ENCODE measurements around the gene ZNF558. TPM values are rescaled to one million over a fixed set of nuclear protein-coding genes. Genes with fewer than 3 reads are reported as not detected.

ZNF558 gene
- total RNA-seq, 1 experiment from 2014 or later, result 34.1 TPM

DNA sequence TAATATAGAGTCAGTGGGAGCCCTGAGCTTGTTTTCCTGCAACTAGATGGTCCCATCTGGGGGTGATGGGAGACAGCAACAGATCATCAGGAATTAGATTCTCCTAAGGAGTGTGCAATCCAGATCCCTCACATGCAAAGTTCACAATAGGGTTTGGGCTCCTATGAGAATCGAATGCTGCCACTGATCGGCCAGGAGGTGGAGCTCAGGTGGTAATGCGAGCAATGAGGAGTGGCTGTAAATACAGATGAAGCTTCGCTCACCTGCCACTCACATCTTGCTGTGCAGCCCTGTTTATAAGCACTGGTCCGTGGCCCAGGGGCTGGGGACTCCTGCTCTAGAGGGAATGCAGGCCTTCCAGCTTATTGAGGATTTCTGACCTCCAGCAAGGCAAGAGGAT, 5.7 kb downstream of the ZNF558 start:
- Mint-ChIP-seq H3K27me3 (ENCODE audit: insufficient read depth, unreplicated experiment) (no peaks in the 10 kb centered on the region), H3K9me3 (ENCODE audit: unreplicated experiment) (peaks cover 7% of the 10 kb centered on the region), H3K4me3 (ENCODE audit: unreplicated experiment) (no peak overlapping the region), H3K4me1 (ENCODE audit: insufficient read depth, unreplicated experiment) (peaks cover 5% of the 10 kb centered on the region), H3K36me3 (ENCODE audit: insufficient read depth, unreplicated experiment) (peaks cover 51% of the 10 kb centered on the region), H3K27ac (ENCODE audit: low read depth, unreplicated experiment) (no peak overlapping the region)
- BruUV-seq (replicated peaks), result no TSS peak
- no peak for DNase-seq (ENCODE audit: unreplicated experiment)
- TF ChIP-seq, protein P1, sequence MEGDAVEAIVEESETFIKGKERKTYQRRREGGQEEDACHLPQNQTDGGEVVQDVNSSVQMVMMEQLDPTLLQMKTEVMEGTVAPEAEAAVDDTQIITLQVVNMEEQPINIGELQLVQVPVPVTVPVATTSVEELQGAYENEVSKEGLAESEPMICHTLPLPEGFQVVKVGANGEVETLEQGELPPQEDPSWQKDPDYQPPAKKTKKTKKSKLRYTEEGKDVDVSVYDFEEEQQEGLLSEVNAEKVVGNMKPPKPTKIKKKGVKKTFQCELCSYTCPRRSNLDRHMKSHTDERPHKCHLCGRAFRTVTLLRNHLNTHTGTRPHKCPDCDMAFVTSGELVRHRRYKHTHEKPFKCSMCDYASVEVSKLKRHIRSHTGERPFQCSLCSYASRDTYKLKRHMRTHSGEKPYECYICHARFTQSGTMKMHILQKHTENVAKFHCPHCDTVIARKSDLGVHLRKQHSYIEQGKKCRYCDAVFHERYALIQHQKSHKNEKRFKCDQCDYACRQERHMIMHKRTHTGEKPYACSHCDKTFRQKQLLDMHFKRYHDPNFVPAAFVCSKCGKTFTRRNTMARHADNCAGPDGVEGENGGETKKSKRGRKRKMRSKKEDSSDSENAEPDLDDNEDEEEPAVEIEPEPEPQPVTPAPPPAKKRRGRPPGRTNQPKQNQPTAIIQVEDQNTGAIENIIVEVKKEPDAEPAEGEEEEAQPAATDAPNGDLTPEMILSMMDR (IDR thresholded peaks at IDR 0.05; ENCODE audit: unreplicated experiment), result no peak
- POLR2A ChIA-PET, result no interaction called here
- CTCF ChIA-PET, result no interaction called here
- intact Hi-C loops (cut with micrococcal nuclease), result no loop called here

DNA sequence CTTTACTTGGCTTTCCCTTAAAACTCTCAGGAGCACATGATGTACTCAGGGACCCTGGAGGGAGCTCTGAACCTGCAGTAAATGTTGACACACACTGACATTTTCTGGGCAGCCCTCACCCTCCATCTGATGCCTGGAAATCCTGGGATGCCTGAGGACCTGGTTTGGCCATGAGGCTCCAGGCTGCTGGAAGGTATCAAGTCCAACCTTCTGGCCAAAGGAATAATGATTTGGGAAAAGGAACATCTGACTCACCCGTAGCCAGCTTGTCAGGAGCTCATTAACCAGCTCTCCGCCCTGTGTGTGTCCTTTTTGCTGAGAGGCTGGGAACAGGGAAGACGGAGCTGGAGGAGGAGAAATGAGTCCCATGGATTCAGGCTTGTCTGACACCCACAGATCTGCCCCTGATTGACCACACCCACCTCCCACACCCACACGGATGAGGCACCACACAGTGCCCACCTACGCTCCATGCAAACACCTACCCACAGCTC, 10.3 kb downstream of the ZNF558 start:
- Mint-ChIP-seq H3K36me3 (ENCODE audit: insufficient read depth, unreplicated experiment) (peaks cover 74% of the 10 kb centered on the region), H3K27ac (ENCODE audit: low read depth, unreplicated experiment) (no peak overlapping the region), H3K4me1 (ENCODE audit: insufficient read depth, unreplicated experiment) (no peaks in the 10 kb centered on the region), H3K9me3 (ENCODE audit: unreplicated experiment) (peaks cover 25% of the 10 kb centered on the region), H3K4me3 (ENCODE audit: unreplicated experiment) (no peak overlapping the region), H3K27me3 (ENCODE audit: insufficient read depth, unreplicated experiment) (no peaks in the 10 kb centered on the region)
- BruUV-seq (replicated peaks), result no TSS peak
- ChIA-PET CTCF (interaction anchor here (0.7 kb wide), 1 partner anchor 272 kb away, joined by 4 read pairs; no protein-coding TSS in a partner anchor), POLR2A (no interaction called here)
- intact Hi-C loops (cut with micrococcal nuclease), result no loop called here
- DNase-seq (ENCODE audit: unreplicated experiment), result no peak
- TF ChIP-seq, protein P1 (IDR thresholded peaks at IDR 0.05; ENCODE audit: unreplicated experiment), result no peak

DNA sequence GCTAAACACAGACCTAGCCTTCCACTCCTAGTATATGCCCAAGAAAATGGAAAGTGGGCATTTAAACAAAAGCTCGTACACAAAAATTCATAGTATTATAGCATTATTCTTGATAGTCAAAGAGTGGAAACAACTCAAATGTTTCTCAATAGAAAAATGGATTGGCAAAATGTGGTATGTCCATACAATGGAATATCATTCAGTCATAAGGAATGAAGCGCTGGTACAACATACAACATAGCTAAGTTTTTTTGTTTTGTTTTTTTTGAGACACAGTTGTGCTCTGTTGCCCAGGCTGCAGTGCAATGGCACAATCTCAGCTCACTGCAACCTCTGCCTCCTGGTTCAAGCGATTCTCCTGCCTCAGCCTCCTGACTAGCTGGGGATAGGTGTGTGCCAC, 11.9 kb downstream of the ZNF558 start:
- CTCF ChIA-PET, result interaction anchor here (0.6 to 0.7 kb wide), 2 partner anchors 9 to 220 kb away, joined by 3 to 4 read pairs; no protein-coding TSS in a partner anchor
- Mint-ChIP-seq H3K27me3 (ENCODE audit: insufficient read depth, unreplicated experiment) (no peaks in the 10 kb centered on the region), H3K4me1 (ENCODE audit: insufficient read depth, unreplicated experiment) (no peaks in the 10 kb centered on the region), H3K36me3 (ENCODE audit: insufficient read depth, unreplicated experiment) (peaks cover 90% of the 10 kb centered on the region), H3K4me3 (ENCODE audit: unreplicated experiment) (no peak overlapping the region), H3K27ac (ENCODE audit: low read depth, unreplicated experiment) (no peak overlapping the region), H3K9me3 (ENCODE audit: unreplicated experiment) (peaks cover 40% of the 10 kb centered on the region)
- intact Hi-C loops (cut with micrococcal nuclease), result no loop called here
- no peak for DNase-seq (ENCODE audit: unreplicated experiment)
- POLR2A ChIA-PET, result interaction anchor here (0.7 kb wide), 1 partner anchor 977 kb away, joined by 3 read pairs; no protein-coding TSS in a partner anchor
- BruUV-seq (replicated peaks), result no TSS peak
- TF ChIP-seq, protein P1 (IDR thresholded peaks at IDR 0.05; ENCODE audit: unreplicated experiment), result no peak

DNA sequence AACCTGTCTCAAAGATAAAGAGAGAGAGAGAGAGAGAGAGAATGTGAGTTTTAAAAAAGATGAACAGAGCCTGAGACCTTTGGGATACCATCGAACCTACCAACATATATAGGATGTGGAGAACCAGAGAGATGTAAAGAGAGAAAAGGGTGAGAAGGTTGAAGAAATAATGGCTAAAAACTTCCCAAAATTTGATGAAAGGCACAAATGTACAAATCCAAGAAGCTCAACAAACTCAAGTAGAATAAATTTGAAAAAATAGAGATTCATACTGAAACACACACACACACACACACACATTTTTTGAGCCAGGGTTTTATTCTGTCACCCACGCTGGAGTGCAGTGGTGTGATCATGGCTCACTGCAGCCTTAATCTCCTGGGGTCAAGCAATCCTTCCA, 16.3 kb downstream of the ZNF558 start:
- DNase-seq (ENCODE audit: unreplicated experiment), result no peak
- intact Hi-C loops (cut with micrococcal nuclease), result no loop called here
- Mint-ChIP-seq H3K4me1 (ENCODE audit: insufficient read depth, unreplicated experiment) (no peaks in the 10 kb centered on the region), H3K27me3 (ENCODE audit: insufficient read depth, unreplicated experiment) (no peaks in the 10 kb centered on the region), H3K27ac (ENCODE audit: low read depth, unreplicated experiment) (no peak overlapping the region), H3K9me3 (ENCODE audit: unreplicated experiment) (peaks cover 45% of the 10 kb centered on the region), H3K4me3 (ENCODE audit: unreplicated experiment) (no peak overlapping the region), H3K36me3 (ENCODE audit: insufficient read depth, unreplicated experiment) (peaks cover 97% of the 10 kb centered on the region)
- ChIA-PET CTCF (interaction anchor here (0.9 kb wide), 1 partner anchor 161 kb away, joined by 3 read pairs; no protein-coding TSS in a partner anchor), POLR2A (no interaction called here)
- BruUV-seq (replicated peaks), result no TSS peak
- TF ChIP-seq, protein P1 (IDR thresholded peaks at IDR 0.05; ENCODE audit: unreplicated experiment), result no peak

All from MCF 10A (cell line).